Sigmoid colon (tissue), 7 donors: ENCODE measurements around the gene ANKH. TPM values are rescaled to one million over a fixed set of nuclear protein-coding genes. Genes with fewer than 3 reads are reported as not detected.

Experiments
- DNase-seq: peaks from one replicate; pipeline ENCODE4 v3.0.0-alpha.2; 2019
- H3K27ac ChIP-seq, 4 donors: fragments of 200-600 bp; sonication (generic); one replicate each; pipeline ENCODE4 v1.5.1; 2016 to 2019; ENCODE audit warnings: mild to moderate bottlenecking in 1 of 4
- H3K27me3 ChIP-seq, 3 donors: fragments of 200-600 bp; sonication (generic); one replicate each; pipeline ENCODE4 v1.5.1; 2019; ENCODE audit warnings: mild to moderate bottlenecking in 1 of 3
- H3K36me3 ChIP-seq, 4 donors: fragments of 200-600 bp; sonication (generic); one replicate each; pipeline ENCODE4 v1.5.1; 2016 to 2019
- H3K4me1 ChIP-seq, 4 donors: fragments of 200-600 bp; sonication (generic); one replicate each; pipeline ENCODE4 v1.5.1; 2017 to 2019
- H3K4me3 ChIP-seq, 4 donors: fragments of 200-600 bp; sonication (generic); one replicate each; pipeline ENCODE4 v1.5.1; 2017 to 2019; ENCODE audit warnings: mild to moderate bottlenecking in 2 of 4, moderate library complexity in 1 of 4
- H3K9me3 ChIP-seq, 4 donors: fragments of 200-600 bp in 3 of 4; sonication (generic) in 3 of 4; one replicate each; pipeline versions ENCODE4 v1.5.1 to v1.6.1; 2013 to 2019
- EP300 ChIP-seq, 4 donors: sonication (generic); formaldehyde crosslinking; IDR thresholded peaks; one replicate each; pipeline ENCODE4 v1.6.1; 2017; ENCODE audit warnings: antibody characterized with exemption in 4 of 4
- POLR2A ChIP-seq, 2 donors: fragments of 450-650 bp; IDR thresholded peaks; one replicate each; pipeline ENCODE4 v1.6.1; 2016; ENCODE audit warnings: antibody characterized with exemption in 2 of 2, mild to moderate bottlenecking in 2 of 2, moderate library complexity in 2 of 2
- POLR2AphosphoS5 ChIP-seq, 4 donors: sonication (generic); formaldehyde crosslinking; IDR thresholded peaks; one replicate each; pipeline ENCODE4 v1.6.1; 2017; ENCODE audit warnings: antibody characterized with exemption in 4 of 4
- WGBS, 2 donors: extraction: QIAGEN DNeasy Blood & Tissue Kit; methylation state at CpG; one replicate each; pipeline ENCODE4 v1.1.7; 2013; 5-methylcytosine and 5-hydroxymethylcytosine counted together
- intact Hi-C: fragments of 100-400 bp; cut with DNase I; formaldehyde crosslinking; loops from one replicate; pipeline ENCODE4 v1.15.1; 2023
- polyA plus RNA-seq, 3 donors: library from polyadenylated mRNA; stranded (reverse); fragments of 200-250 nt; gene quantifications; one replicate each; pipeline ENCODE4 v1.2.3, GENCODE V29; 2013
- total RNA-seq, 4 donors: library from RNA; depleted of rRNA; stranded (reverse); fragments of >200 nt; gene quantifications; one replicate each; pipeline ENCODE4 v1.1.0, GENCODE V29; 2016
- TF ChIP-seq, protein P1 (sequence below), 4 experiments: fragments of 450-650 bp in 3 of 4; fragments of 200-600 bp in 1 of 4; IDR thresholded peaks; one replicate each; pipeline ENCODE4 v1.5.1; 2016 to 2019; ENCODE audit warnings: antibody characterized with exemption in 4 of 4, mild to moderate bottlenecking in 3 of 4, moderate library complexity in 2 of 4
- donor health status: healthy with polysubstance abuse.
- donor health status: Bipolar disorder and iron deficiency.
- donor health status: healthy.

The ANKH gene
- total and polyA plus RNA-seq, 7 donors: 16.4 to 49.9 (median 24.7) TPM

DNA sequence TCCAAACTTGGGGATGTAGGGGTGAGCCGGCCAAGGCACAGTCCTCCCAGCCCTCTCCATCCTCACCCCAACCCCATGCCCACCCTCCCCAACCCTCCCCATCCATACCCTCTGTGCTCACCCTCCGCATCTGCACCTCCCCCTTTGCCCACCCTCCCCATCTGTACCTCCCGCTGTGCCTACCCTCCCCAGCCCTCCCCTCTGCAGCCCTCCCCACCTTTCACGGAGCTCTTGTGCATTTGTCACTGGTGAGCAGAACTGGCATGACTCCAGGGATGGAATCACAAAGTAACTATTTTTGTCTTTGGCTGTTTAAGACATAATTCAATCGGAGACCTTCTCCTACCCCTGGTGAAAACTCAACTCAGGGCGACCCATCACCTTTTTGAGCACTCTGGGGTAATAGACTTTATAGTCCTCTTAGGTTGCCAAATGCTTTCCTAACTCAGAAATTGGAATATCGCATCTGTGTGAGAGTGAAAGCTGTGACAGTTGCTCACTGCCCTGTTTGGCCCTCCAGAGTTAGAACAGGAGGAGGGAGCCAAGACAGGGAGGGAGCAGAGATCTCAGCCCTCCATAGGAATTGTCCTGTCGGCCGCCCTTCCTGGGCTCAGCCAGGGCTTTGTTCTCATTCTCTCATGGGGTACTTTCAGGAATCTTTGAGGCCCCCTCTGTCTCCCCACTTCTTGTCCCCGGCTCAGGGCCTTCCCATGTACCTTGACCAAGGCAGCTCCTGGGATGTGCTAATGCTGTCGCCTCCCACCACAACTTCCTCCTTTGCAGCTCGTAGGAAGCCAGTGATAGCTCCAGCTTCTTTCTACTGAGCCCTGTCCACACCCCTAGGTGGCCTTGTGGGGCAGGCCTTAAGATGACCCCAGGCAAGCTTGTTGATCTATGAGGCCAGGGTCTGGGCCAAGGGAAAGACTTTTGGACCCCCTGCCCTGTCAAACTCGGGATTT is 170.8 kb downstream of the ANKH start:
- Histone ChIP-seq H3K36me3 (peaks cover 0 to 67% (median 11%) of the 10 kb centered on the region in 4 donors), H3K27me3 (no peaks in the 10 kb centered on the region), H3K9me3 (no peaks in the 10 kb centered on the region), H3K27ac (no peak overlapping the region), H3K4me1 (peaks cover 0 to 14% (median 10%) of the 10 kb centered on the region in 4 donors), H3K4me3 (no peak overlapping the region)
- 76% methylated on average over 13 of the region's 13 CpGs for WGBS, 2 donors
- intact Hi-C loops: no loop called here
- no peak for DNase-seq
- TF ChIP-seq POLR2AphosphoS5 (IDR thresholded peaks at IDR 0.05) (no peak), EP300 (IDR thresholded peaks at IDR 0.05) (no peak), POLR2A (IDR thresholded peaks at IDR 0.05) (no peak)
- TF ChIP-seq, protein P1, sequence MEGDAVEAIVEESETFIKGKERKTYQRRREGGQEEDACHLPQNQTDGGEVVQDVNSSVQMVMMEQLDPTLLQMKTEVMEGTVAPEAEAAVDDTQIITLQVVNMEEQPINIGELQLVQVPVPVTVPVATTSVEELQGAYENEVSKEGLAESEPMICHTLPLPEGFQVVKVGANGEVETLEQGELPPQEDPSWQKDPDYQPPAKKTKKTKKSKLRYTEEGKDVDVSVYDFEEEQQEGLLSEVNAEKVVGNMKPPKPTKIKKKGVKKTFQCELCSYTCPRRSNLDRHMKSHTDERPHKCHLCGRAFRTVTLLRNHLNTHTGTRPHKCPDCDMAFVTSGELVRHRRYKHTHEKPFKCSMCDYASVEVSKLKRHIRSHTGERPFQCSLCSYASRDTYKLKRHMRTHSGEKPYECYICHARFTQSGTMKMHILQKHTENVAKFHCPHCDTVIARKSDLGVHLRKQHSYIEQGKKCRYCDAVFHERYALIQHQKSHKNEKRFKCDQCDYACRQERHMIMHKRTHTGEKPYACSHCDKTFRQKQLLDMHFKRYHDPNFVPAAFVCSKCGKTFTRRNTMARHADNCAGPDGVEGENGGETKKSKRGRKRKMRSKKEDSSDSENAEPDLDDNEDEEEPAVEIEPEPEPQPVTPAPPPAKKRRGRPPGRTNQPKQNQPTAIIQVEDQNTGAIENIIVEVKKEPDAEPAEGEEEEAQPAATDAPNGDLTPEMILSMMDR (IDR thresholded peaks at IDR 0.05): no peak

GRCh38 chr5:14699807-14700400 is 171.7 kb downstream of the ANKH start:
- H3K4me3 ChIP-seq: no peak overlapping the region
- 88% methylated on average over 8 of the region's 8 CpGs for WGBS, 2 donors
- H3K36me3 ChIP-seq: peaks cover 0 to 68% (median 9%) of the 10 kb centered on the region in 4 donors
- no peaks in the 10 kb centered on the region for H3K27me3 ChIP-seq
- TF ChIP-seq EP300 (IDR thresholded peaks at IDR 0.05): no peak
- intact Hi-C loops: no loop called here
- DNase-seq: no peak
- no peaks in the 10 kb centered on the region for H3K9me3 ChIP-seq
- no peak overlapping the region for H3K27ac ChIP-seq
- H3K4me1 ChIP-seq: peaks cover 0 to 14% (median 10%) of the 10 kb centered on the region in 4 donors

DNA sequence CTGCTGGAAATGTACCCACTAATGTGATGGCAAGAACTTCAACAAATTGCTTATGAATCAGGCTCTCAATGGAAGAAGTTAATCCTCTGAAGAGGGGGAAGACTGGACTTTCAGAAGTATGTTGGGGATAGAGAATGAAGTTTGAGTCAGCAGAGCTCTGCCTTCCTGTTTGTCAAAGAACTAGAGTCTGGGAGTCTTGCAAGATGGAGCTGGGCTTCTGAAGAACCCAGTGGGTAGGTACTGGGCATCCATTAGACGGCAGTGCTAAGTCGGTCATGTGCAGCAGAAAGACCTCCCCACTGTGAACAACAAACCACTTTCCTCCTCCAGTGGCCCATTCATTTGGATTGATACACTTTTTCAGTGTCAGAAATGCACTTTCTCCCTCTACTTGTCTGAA is 172.4 kb downstream of the ANKH start:
- H3K9me3 ChIP-seq: no peaks in the 10 kb centered on the region
- TF ChIP-seq POLR2A (IDR thresholded peaks at IDR 0.05): no peak
- TF ChIP-seq POLR2AphosphoS5 (IDR thresholded peaks at IDR 0.05): no peak
- TF ChIP-seq EP300 (IDR thresholded peaks at IDR 0.05): no peak
- TF ChIP-seq, protein P1 (IDR thresholded peaks at IDR 0.05): no peak
- WGBS, 2 donors: 99 to 100% methylated on average over 2 of the region's 2 CpGs

DNA sequence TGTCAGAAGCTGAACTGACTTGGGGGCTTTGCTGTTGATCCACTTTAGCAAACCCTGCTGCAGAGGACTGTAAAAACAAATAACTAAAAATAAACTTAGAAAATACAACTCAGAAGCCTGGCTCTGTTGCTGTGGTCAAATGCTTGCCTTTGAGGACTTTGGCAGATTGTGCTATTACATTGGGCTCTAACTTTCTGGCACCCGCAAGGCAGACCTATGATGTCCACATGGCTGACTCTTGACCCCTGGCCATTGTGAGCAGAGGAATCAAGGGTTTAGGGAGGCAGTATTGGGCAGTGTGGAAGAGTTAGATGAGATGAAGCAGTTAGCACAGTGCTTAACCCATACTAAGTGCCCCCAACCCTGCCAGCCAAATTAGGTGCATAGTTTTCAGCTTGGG is 173.1 kb downstream of the ANKH start:
- intact Hi-C loops: no loop called here
- Histone ChIP-seq H3K9me3 (no peaks in the 10 kb centered on the region), H3K4me3 (no peak overlapping the region), H3K27me3 (no peaks in the 10 kb centered on the region), H3K27ac (no peak overlapping the region), H3K4me1 (peaks cover 0 to 14% (median 10%) of the 10 kb centered on the region in 4 donors), H3K36me3 (peaks cover under 1 to 67% (median 16%) of the 10 kb centered on the region in 4 donors)
- DNase-seq: no peak
- TF ChIP-seq POLR2AphosphoS5 (IDR thresholded peaks at IDR 0.05): no peak
- no peak for TF ChIP-seq EP300 (IDR thresholded peaks at IDR 0.05)
- TF ChIP-seq, protein P1 (IDR thresholded peaks at IDR 0.05): no peak
- no peak for TF ChIP-seq POLR2A (IDR thresholded peaks at IDR 0.05)
- 93% methylated on average over 1 of the region's 1 CpG for WGBS, 2 donors

More for the DNA sequence above, 172.4 kb downstream of the ANKH start:
- intact Hi-C loops: no loop called here
- no peak overlapping the region for H3K27ac ChIP-seq
- peaks cover 0 to 65% (median 10%) of the 10 kb centered on the region in 4 donors for H3K36me3 ChIP-seq
- H3K4me3 ChIP-seq: no peak overlapping the region
- DNase-seq: no peak
- peaks cover 0 to 14% (median 10%) of the 10 kb centered on the region in 4 donors for H3K4me1 ChIP-seq
- no peaks in the 10 kb centered on the region for H3K27me3 ChIP-seq

GRCh38 chr5:14696851-14697250 is 174.7 kb downstream of the ANKH start:
- Histone ChIP-seq H3K27me3 (no peaks in the 10 kb centered on the region), H3K4me3 (no peak overlapping the region), H3K4me1 (peaks cover 0 to 14% (median 10%) of the 10 kb centered on the region in 4 donors), H3K27ac (no peak overlapping the region), H3K36me3 (peaks cover 9 to 73% (median 24%) of the 10 kb centered on the region in 4 donors), H3K9me3 (no peaks in the 10 kb centered on the region)
- no peak for TF ChIP-seq POLR2AphosphoS5 (IDR thresholded peaks at IDR 0.05)
- TF ChIP-seq, protein P1 (IDR thresholded peaks at IDR 0.05): no peak
- TF ChIP-seq EP300 (IDR thresholded peaks at IDR 0.05): no peak
- no peak for TF ChIP-seq POLR2A (IDR thresholded peaks at IDR 0.05)
- no peak for DNase-seq
- intact Hi-C loops: no loop called here
- 97 to 98% methylated on average over 3 of the region's 3 CpGs for WGBS, 2 donors
